RWPE1 (cell line): ENCODE data around the gene KCNG1.

ENCODE experiments used
- CTCF ChIA-PET: fragments of 350-600 bp; sonication (Branson Sonifier 250); formaldehyde crosslinking; extraction: SDS; loops from one replicate; lab custom pipeline; 2021; lab: Yijun Ruan, JAX
- POLR2A ChIA-PET: fragments of 400-600 bp; formaldehyde crosslinking; extraction: SDS; loops from one replicate; lab custom pipeline; 2020; ENCODE audit warnings: antibody characterized with exemption; ENCODE audit not compliant: low non-redundant PET; lab: Yijun Ruan, JAX
- DNase-seq: peaks from one replicate; pipeline ENCODE4 v3.0.0; 2012; ENCODE audit warnings: low spot score
- H3K27ac ChIP-seq: fragments of 450-650 bp; 2 replicates; pipeline ENCODE4 v1.5.1; 2017
- CTCF ChIP-seq: fragments of 450-650 bp; conservative IDR thresholded peaks from 2 replicates; pipeline ENCODE4 v1.5.1; 2017; ENCODE audit warnings: low read depth, mild to moderate bottlenecking

KCNG1 gene

GRCh38 chr20:51024761-51025160 is 1.9 kb upstream of the KCNG1 start:
- ChIA-PET POLR2A (interaction anchor here (0.7 kb wide), 1 partner anchor 231 kb away, joined by 5 read pairs; no protein-coding TSS in a partner anchor), CTCF (interaction anchor here (0.6 kb wide), 1 partner anchor 13 kb away, joined by 3 read pairs; no protein-coding TSS in a partner anchor)
- no peak for TF ChIP-seq CTCF
- no peak overlapping the region for H3K27ac ChIP-seq
- DNase-seq, result no peak

- ChIA-PET POLR2A (no interaction called here), CTCF (no interaction called here)
- no peak for TF ChIP-seq CTCF
- no peak overlapping the region for H3K27ac ChIP-seq
- no peak for DNase-seq
These were observed 779 bp upstream of the KCNG1 start for GRCh38 chr20:51023617-51024155.

GRCh38 chr20:51022227-51022802 is 592 bp downstream of the KCNG1 start:
- no peak for DNase-seq
- ChIA-PET CTCF (interaction anchor here (1.3 to 1.8 kb wide), 2 partner anchors 30 to 35 kb away, joined by 4 to 6 read pairs; no protein-coding TSS in a partner anchor), POLR2A (interaction anchor here (0.8 kb wide), 1 partner anchor 30 kb away, joined by 4 read pairs; no protein-coding TSS in a partner anchor)
- TF ChIP-seq CTCF, result no peak
- H3K27ac ChIP-seq, result no peak overlapping the region

GRCh38 chr20:51021067-51022025 is 1.6 kb downstream of the KCNG1 start:
- DNase-seq, result no peak
- ChIA-PET CTCF (interaction anchor here (1.3 to 1.8 kb wide), 2 partner anchors 29 to 34 kb away, joined by 4 to 6 read pairs; no protein-coding TSS in a partner anchor), POLR2A (interaction anchor here (0.6 to 1.6 kb wide), 3 partner anchors 9 to 29 kb away, joined by 3 to 5 read pairs (median 4); no protein-coding TSS in a partner anchor)
- H3K27ac ChIP-seq, result no peak overlapping the region
- TF ChIP-seq CTCF, result no peak

- ChIA-PET POLR2A (interaction anchor here (0.6 to 1.6 kb wide), 2 partner anchors 9 to 16 kb away, joined by 3 to 5 read pairs; no protein-coding TSS in a partner anchor), CTCF (interaction anchor here (0.5 to 1.9 kb wide), 6 partner anchors 28 to 352 kb away, joined by 3 to 7 read pairs (median 4); no protein-coding TSS in a partner anchor)
- no peak for DNase-seq
- H3K27ac ChIP-seq, result no peak overlapping the region
- TF ChIP-seq CTCF, result no peak
These were observed 2.2 kb downstream of the KCNG1 start for GRCh38 chr20:51020657-51021056.
